ENCODE data around the gene RNF220. TPM values are rescaled to one million over a fixed set of nuclear protein-coding genes. Genes with fewer than 3 reads are reported as not detected.

Gene RNF220
- polyA plus RNA-seq, 1 of the 3 experiments (the other 2 are of a cell fraction): 83.7 TPM

GRCh38 chr1:44436401-44437106, 31.5 kb downstream of the RNF220 start (continued):
- TF ChIP-seq USF1 (IDR thresholded peaks at IDR 0.05; ENCODE audit: borderline replicate concordance, low read depth): no peak
- TF ChIP-seq TAF1 (IDR thresholded peaks at IDR 0.05; ENCODE audit: borderline replicate concordance, low read depth, low read length): no peak
- TF ChIP-seq FOXM1 (IDR thresholded peaks at IDR 0.05; ENCODE audit: low read depth): no peak

GRCh38 chr1:44437107-44437716, 32.2 kb downstream of the RNF220 start:
- Histone ChIP-seq H3F3A (replicated peaks; ENCODE audit: insufficient read depth) (no peaks in the 10 kb centered on the region), H3K4me3 (ENCODE audit: low read depth in 2 of 2, low read length in 1 of 2) (no peak overlapping the region), H4K20me1 (ENCODE audit: insufficient read depth) (no peaks in the 10 kb centered on the region), H3K9me3 (no peaks in the 10 kb centered on the region), H3K79me2 (ENCODE audit: insufficient read depth) (no peaks in the 10 kb centered on the region), H3K36me3 (replicated peaks in 1 of 2; ENCODE audit: control insufficient read depth in 1 of 2, insufficient read depth in 2 of 2, low read length in 1 of 2) (no peaks in the 10 kb centered on the region), H3K27ac (ENCODE audit: low read depth in 2 of 2, low read length in 1 of 2) (no peak overlapping the region), H3K4me1 (ENCODE audit: control insufficient read depth in 1 of 2, insufficient read depth in 2 of 2, low read depth in 1 of 2, low read length in 1 of 2) (no peaks in the 10 kb centered on the region), H3K4me2 (no peak overlapping the region), H3K9ac (no peak overlapping the region), H3K27me3 (ENCODE audit: insufficient read depth) (peaks cover 15% of the 10 kb centered on the region; the same call in 1 of the 2 replicates), H3K9me2 (no peaks in the 10 kb centered on the region), H2AFZ (ENCODE audit: low read depth) (no peak overlapping the region)
- POLR2A ChIA-PET: no interaction called here
- no peak for DNase-seq
- no peak for TF ChIP-seq EZH2phosphoT487 (IDR thresholded peaks at IDR 0.05; ENCODE audit: borderline replicate concordance, low read depth)
- no peak for TF ChIP-seq TCF12 (IDR thresholded peaks at IDR 0.05)
- no peak for TF ChIP-seq TEAD4 (IDR thresholded peaks at IDR 0.05; ENCODE audit: borderline replicate concordance, insufficient read depth)
- no peak for TF ChIP-seq EP300 (IDR thresholded peaks at IDR 0.05; ENCODE audit: borderline replicate concordance in 1 of 2, low read depth in 1 of 2, low read length in 1 of 2)
- no peak for TF ChIP-seq RAD21 (IDR thresholded peaks at IDR 0.05; ENCODE audit: low read length)
- TF ChIP-seq USF2 (IDR thresholded peaks at IDR 0.05; ENCODE audit: borderline replicate concordance, low read depth, low read length): no peak
- TF ChIP-seq NRF1 (IDR thresholded peaks at IDR 0.05; ENCODE audit: low read depth, low read length): no peak
- TF ChIP-seq FOSL2 (IDR thresholded peaks at IDR 0.05; ENCODE audit: borderline replicate concordance, low read depth): no peak
- no peak for TF ChIP-seq CHD2 (IDR thresholded peaks at IDR 0.05; ENCODE audit: low read length, partially characterized antibody)
- no peak for TF ChIP-seq MXI1 (IDR thresholded peaks at IDR 0.05; ENCODE audit: low read depth, low read length)
- CTCF ChIA-PET: interaction anchor here (0.7 to 1.0 kb wide), 2 partner anchors 9 to 24 kb away, joined by 4 to 5 read pairs; no protein-coding TSS in a partner anchor
- 39% methylated on average over 8 of the region's 8 CpGs for WGBS (ENCODE audit: low lambda C conversion rate)

GRCh38 chr1:44442791-44443190, 37.7 kb downstream of the RNF220 start:
- H3K79me2 ChIP-seq (ENCODE audit: insufficient read depth): no peaks in the 10 kb centered on the region
- no peaks in the 10 kb centered on the region for H3K9me2 ChIP-seq
- 9% methylated on average over 1 of the region's 1 CpG for WGBS (ENCODE audit: low lambda C conversion rate)
- CTCF ChIA-PET: no interaction called here
- POLR2A ChIA-PET: no interaction called here
- H3K4me1 ChIP-seq (ENCODE audit: control insufficient read depth in 1 of 2, insufficient read depth in 2 of 2, low read depth in 1 of 2, low read length in 1 of 2): no peaks in the 10 kb centered on the region
- H3F3A ChIP-seq (replicated peaks; ENCODE audit: insufficient read depth): no peaks in the 10 kb centered on the region
- H3K4me3 ChIP-seq (ENCODE audit: low read depth in 2 of 2, low read length in 1 of 2): no peak overlapping the region
- no peak overlapping the region for H3K27ac ChIP-seq (ENCODE audit: low read depth in 2 of 2, low read length in 1 of 2)
- H2AFZ ChIP-seq (ENCODE audit: low read depth): no peak overlapping the region
- H3K4me2 ChIP-seq: no peak overlapping the region
- peaks cover 43% of the 10 kb centered on the region for H3K27me3 ChIP-seq (ENCODE audit: insufficient read depth)
- H4K20me1 ChIP-seq (ENCODE audit: insufficient read depth): no peaks in the 10 kb centered on the region
- no peaks in the 10 kb centered on the region for H3K9me3 ChIP-seq
- no peak for DNase-seq
- H3K9ac ChIP-seq: no peak overlapping the region
- no peaks in the 10 kb centered on the region for H3K36me3 ChIP-seq (replicated peaks in 1 of 2; ENCODE audit: control insufficient read depth in 1 of 2, insufficient read depth in 2 of 2, low read length in 1 of 2)
- TF ChIP-seq MAX (IDR thresholded peaks at IDR 0.05; ENCODE audit: low read depth) (no peak), GATA2 (CRISPR knock-in tag; IDR thresholded peaks at IDR 0.05) (no peak), FOSL2 (IDR thresholded peaks at IDR 0.05; ENCODE audit: borderline replicate concordance, low read depth) (no peak), NRF1 (IDR thresholded peaks at IDR 0.05; ENCODE audit: low read depth, low read length) (no peak), POLR2AphosphoS5 (IDR thresholded peaks at IDR 0.05; ENCODE audit: low read depth, low read length) (no peak), USF2 (IDR thresholded peaks at IDR 0.05; ENCODE audit: borderline replicate concordance, low read depth, low read length) (no peak), RCOR1 (IDR thresholded peaks at IDR 0.05; ENCODE audit: low read length) (no peak), MXI1 (IDR thresholded peaks at IDR 0.05; ENCODE audit: low read depth, low read length) (no peak), EZH2phosphoT487 (IDR thresholded peaks at IDR 0.05; ENCODE audit: borderline replicate concordance, low read depth) (no peak)
- TF ChIP-seq, protein P1, sequence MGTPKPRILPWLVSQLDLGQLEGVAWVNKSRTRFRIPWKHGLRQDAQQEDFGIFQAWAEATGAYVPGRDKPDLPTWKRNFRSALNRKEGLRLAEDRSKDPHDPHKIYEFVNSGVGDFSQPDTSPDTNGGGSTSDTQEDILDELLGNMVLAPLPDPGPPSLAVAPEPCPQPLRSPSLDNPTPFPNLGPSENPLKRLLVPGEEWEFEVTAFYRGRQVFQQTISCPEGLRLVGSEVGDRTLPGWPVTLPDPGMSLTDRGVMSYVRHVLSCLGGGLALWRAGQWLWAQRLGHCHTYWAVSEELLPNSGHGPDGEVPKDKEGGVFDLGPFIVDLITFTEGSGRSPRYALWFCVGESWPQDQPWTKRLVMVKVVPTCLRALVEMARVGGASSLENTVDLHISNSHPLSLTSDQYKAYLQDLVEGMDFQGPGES (IDR thresholded peaks at IDR 0.05; ENCODE audit: low read depth, low read length): no peak
- TF ChIP-seq, protein P2, sequence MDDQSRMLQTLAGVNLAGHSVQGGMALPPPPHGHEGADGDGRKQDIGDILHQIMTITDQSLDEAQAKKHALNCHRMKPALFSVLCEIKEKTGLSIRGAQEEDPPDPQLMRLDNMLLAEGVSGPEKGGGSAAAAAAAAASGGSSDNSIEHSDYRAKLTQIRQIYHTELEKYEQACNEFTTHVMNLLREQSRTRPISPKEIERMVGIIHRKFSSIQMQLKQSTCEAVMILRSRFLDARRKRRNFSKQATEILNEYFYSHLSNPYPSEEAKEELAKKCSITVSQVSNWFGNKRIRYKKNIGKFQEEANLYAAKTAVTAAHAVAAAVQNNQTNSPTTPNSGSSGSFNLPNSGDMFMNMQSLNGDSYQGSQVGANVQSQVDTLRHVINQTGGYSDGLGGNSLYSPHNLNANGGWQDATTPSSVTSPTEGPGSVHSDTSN (IDR thresholded peaks at IDR 0.05): no peak

Data from SK-N-SH (cell line).